GM21423 (cell line): ENCODE data around the gene PHF8.
A peak's percentile ranks its signal among the peaks of the same experiment; 100 is the strongest.

ENCODE experiments used
- ATAC-seq: cut with Tn5 transposase; IDR thresholded peaks from one replicate; pipeline ENCODE4 v1.9.1; 2021; ENCODE audit warnings: mild to moderate bottlenecking, moderate library complexity; ENCODE audit not compliant: unreplicated experiment

Gene PHF8

GRCh38 chrX:54044126-54044876, at the start of gene PHF8:
Gene PHF8 (minus strand): TSS chrX:54044473. CDS start chrX:54042728, 1,745 bp downstream.
- peak; percentile 80 for ATAC-seq

GRCh38 chrX:54093571-54093970, 49.3 kb upstream of the PHF8 start:
- ATAC-seq: no peak

GRCh38 chrX:54093159-54093558, 48.9 kb upstream of the PHF8 start:
- ATAC-seq: no peak

- ATAC-seq: no peak
Observed at GRCh38 chrX:54090880-54091279, 46.6 kb upstream of the PHF8 start.

- no peak for ATAC-seq
Observed at GRCh38 chrX:54089191-54089590, 44.9 kb upstream of the PHF8 start.

GRCh38 chrX:54087661-54088060, 43.4 kb upstream of the PHF8 start:
- ATAC-seq: no peak

GRCh38 chrX:54085666-54086065, 41.4 kb upstream of the PHF8 start:
- ATAC-seq: no peak

GRCh38 chrX:54076903-54077302, 32.6 kb upstream of the PHF8 start:
- no peak for ATAC-seq

- no peak for ATAC-seq
Observed at GRCh38 chrX:54074826-54075225, 30.6 kb upstream of the PHF8 start.

GRCh38 chrX:54067766-54068165, 23.5 kb upstream of the PHF8 start:
- ATAC-seq: no peak

- ATAC-seq: no peak
Observed at GRCh38 chrX:54066841-54067240, 22.6 kb upstream of the PHF8 start.

GRCh38 chrX:54064564-54064963, 20.3 kb upstream of the PHF8 start:
- no peak for ATAC-seq

GRCh38 chrX:54063361-54063760, 19.1 kb upstream of the PHF8 start:
- ATAC-seq: no peak

- ATAC-seq: no peak
Observed at GRCh38 chrX:54049801-54050200, 5.5 kb upstream of the PHF8 start.

GRCh38 chrX:54048412-54048811, 4.1 kb upstream of the PHF8 start:
- ATAC-seq: no peak

- no peak for ATAC-seq
Observed at GRCh38 chrX:54045563-54046228, 1.4 kb upstream of the PHF8 start.

- no peak for ATAC-seq
Observed at GRCh38 chrX:54044877-54045338, 635 bp upstream of the PHF8 start.

GRCh38 chrX:54043541-54044125, 640 bp downstream of the PHF8 start:
- ATAC-seq: peak; percentile 22

GRCh38 chrX:54043056-54043455, 1.2 kb downstream of the PHF8 start:
- ATAC-seq: no peak

GRCh38 chrX:54042609-54043021, 1.7 kb downstream of the PHF8 start:
- ATAC-seq: no peak

- ATAC-seq: no peak
Observed at GRCh38 chrX:54030329-54030728, 13.9 kb downstream of the PHF8 start.

GRCh38 chrX:54029529-54030143, 14.6 kb downstream of the PHF8 start:
- ATAC-seq: no peak
